A673 (cell line): Measurements from ENCODE around the gene SKI.

Experiments
- CTCF ChIP-seq: fragments of 300-800, 200-600 bp; sonication (generic); conservative IDR thresholded peaks from 2 replicates; pipeline ENCODE4 v1.5.1; 2017; ENCODE audit warnings: low read depth, mild to moderate bottlenecking, antibody characterized with exemption, low read length, moderate library complexity, mixed read lengths
- EZH2 ChIP-seq: fragments of 200-600 bp; sonication (generic); IDR thresholded peaks from 2 replicates; pipeline ENCODE4 v1.6.1; 2017; ENCODE audit warnings: borderline replicate concordance, low read depth, mild to moderate bottlenecking, mixed read lengths, antibody characterized with exemption, low read length; ENCODE audit not compliant: poor library complexity, severe bottlenecking

DNA sequence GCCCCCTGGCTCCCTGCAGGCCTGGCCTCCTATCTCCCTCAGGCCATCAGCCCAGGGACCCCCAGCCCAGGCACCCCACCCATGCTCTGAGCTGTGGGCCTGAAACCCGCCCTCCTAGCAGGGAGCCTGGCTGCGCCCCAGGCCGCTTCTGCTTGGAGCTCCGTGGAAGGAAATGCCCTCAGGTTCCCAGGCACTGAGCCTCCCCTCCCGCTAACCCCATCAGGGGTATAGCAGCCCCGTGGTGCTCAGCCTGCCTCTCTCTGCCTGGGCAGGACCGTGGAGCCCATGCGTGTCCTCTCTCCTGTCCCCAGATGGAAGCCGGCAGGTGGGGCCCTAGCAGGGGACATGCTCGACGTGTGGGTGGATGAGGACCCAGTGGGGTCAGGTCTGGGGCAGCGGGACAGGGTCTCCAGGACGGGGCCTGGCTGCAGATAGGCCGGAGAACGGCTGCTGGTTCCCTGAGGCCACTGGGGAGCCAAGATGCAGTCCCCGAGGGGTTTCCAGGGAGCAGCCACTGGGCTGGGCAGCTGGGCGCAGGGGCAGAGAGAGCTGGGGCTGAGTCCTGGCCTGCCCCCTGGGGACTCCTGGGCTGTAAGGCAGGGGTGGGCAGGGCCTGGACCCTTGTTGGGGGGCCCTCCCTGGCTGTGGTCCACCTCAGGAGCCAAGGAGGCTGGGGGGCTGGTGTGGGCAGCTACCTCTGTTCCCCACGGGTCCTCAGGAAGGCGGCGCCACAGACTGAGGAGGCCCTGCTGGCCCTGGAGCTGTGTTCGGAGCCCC lies 87.7 kb downstream of the SKI start:
- no peak for TF ChIP-seq CTCF
- no peak for TF ChIP-seq EZH2
